Measurements from ENCODE around the gene FGFRL1.

FGFRL1 gene

GRCh38 chr4:1011022-1011665 lies at the start of gene FGFRL1:
Gene FGFRL1 (plus strand): TSS chr4:1011626. CDS start chr4:1012486, 860 bp downstream.
- Histone ChIP-seq H3K27me3 (ENCODE audit: control insufficient read depth in 1 of 2, insufficient read depth in 2 of 2, low read length in 2 of 2) (peaks cover 11 to 24% of the 10 kb centered on the region in 2 donors), H3K9me3 (ENCODE audit: low read length) (no peaks in the 10 kb centered on the region), H3K4me1 (ENCODE audit: insufficient read depth, low read length) (peaks cover 18% of the 10 kb centered on the region), H3K4me3 (ENCODE audit: low read depth in 1 of 2, low read length in 2 of 2) (peak within 1 kb of the TSS; percentile 53 to 71), H3K9ac (ENCODE audit: low read length) (no peak within 1 kb of the TSS), H3K36me3 (ENCODE audit: insufficient read depth, low read length) (no peaks in the 10 kb centered on the region), H3K27ac (ENCODE audit: low read depth, low read length) (peak within 1 kb of the TSS; percentile 34)

- no peak overlapping the region for H3K9ac ChIP-seq (ENCODE audit: low read length)
- H3K36me3 ChIP-seq (ENCODE audit: insufficient read depth, low read length) = peaks cover 12% of the 10 kb centered on the region
- H3K4me1 ChIP-seq (ENCODE audit: insufficient read depth, low read length) = no peaks in the 10 kb centered on the region
- no peak overlapping the region for H3K27ac ChIP-seq (ENCODE audit: low read depth, low read length)
- no peak overlapping the region for H3K4me3 ChIP-seq (ENCODE audit: low read depth in 1 of 2, low read length in 2 of 2)
- peaks cover 0 to under 1% of the 10 kb centered on the region in 2 donors for H3K27me3 ChIP-seq (ENCODE audit: control insufficient read depth in 1 of 2, insufficient read depth in 2 of 2, low read length in 2 of 2)
- no peaks in the 10 kb centered on the region for H3K9me3 ChIP-seq (ENCODE audit: low read length)
These were observed 48.9 kb upstream of the FGFRL1 start for GRCh38 chr4:962231-963208.

- H3K9ac ChIP-seq (ENCODE audit: low read length) = no peak overlapping the region
- H3K27me3 ChIP-seq (ENCODE audit: control insufficient read depth in 1 of 2, insufficient read depth in 2 of 2, low read length in 2 of 2) = peaks cover 0 to 8% of the 10 kb centered on the region in 2 donors
- no peaks in the 10 kb centered on the region for H3K9me3 ChIP-seq (ENCODE audit: low read length)
- H3K4me1 ChIP-seq (ENCODE audit: insufficient read depth, low read length) = no peaks in the 10 kb centered on the region
- peaks cover 12% of the 10 kb centered on the region for H3K36me3 ChIP-seq (ENCODE audit: insufficient read depth, low read length)
- no peak overlapping the region for H3K27ac ChIP-seq (ENCODE audit: low read depth, low read length)
- H3K4me3 ChIP-seq (ENCODE audit: low read depth in 1 of 2, low read length in 2 of 2) = no peak overlapping the region
These were observed 47.9 kb upstream of the FGFRL1 start for GRCh38 chr4:963276-964225.

- peaks cover 12% of the 10 kb centered on the region for H3K36me3 ChIP-seq (ENCODE audit: insufficient read depth, low read length)
- no peak overlapping the region for H3K4me3 ChIP-seq (ENCODE audit: low read depth in 1 of 2, low read length in 2 of 2)
- no peak overlapping the region for H3K27ac ChIP-seq (ENCODE audit: low read depth, low read length)
- peaks cover 0 to 14% of the 10 kb centered on the region in 2 donors for H3K27me3 ChIP-seq (ENCODE audit: control insufficient read depth in 1 of 2, insufficient read depth in 2 of 2, low read length in 2 of 2)
- H3K9ac ChIP-seq (ENCODE audit: low read length) = no peak overlapping the region
- H3K4me1 ChIP-seq (ENCODE audit: insufficient read depth, low read length) = no peaks in the 10 kb centered on the region
- no peaks in the 10 kb centered on the region for H3K9me3 ChIP-seq (ENCODE audit: low read length)
These were observed 46.9 kb upstream of the FGFRL1 start for GRCh38 chr4:964346-965025.

- Histone ChIP-seq H3K9me3 (ENCODE audit: low read length) (no peaks in the 10 kb centered on the region), H3K36me3 (ENCODE audit: insufficient read depth, low read length) (peaks cover 12% of the 10 kb centered on the region)
These were observed 46.2 kb upstream of the FGFRL1 start for GRCh38 chr4:965048-965765.

GRCh38 chr4:965766-966134 lies 45.7 kb upstream of the FGFRL1 start:
- H3K4me3 ChIP-seq (ENCODE audit: low read depth in 1 of 2, low read length in 2 of 2) = no peak overlapping the region
- peaks cover 0 to 14% of the 10 kb centered on the region in 2 donors for H3K27me3 ChIP-seq (ENCODE audit: control insufficient read depth in 1 of 2, insufficient read depth in 2 of 2, low read length in 2 of 2)
- peaks cover 2% of the 10 kb centered on the region for H3K4me1 ChIP-seq (ENCODE audit: insufficient read depth, low read length)
- no peaks in the 10 kb centered on the region for H3K9me3 ChIP-seq (ENCODE audit: low read length)
- peaks cover 12% of the 10 kb centered on the region for H3K36me3 ChIP-seq (ENCODE audit: insufficient read depth, low read length)
- H3K27ac ChIP-seq (ENCODE audit: low read depth, low read length) = no peak overlapping the region
- no peak overlapping the region for H3K9ac ChIP-seq (ENCODE audit: low read length)

More at GRCh38 chr4:965048-965765, 46.2 kb upstream of the FGFRL1 start:
- no peak overlapping the region for H3K4me3 ChIP-seq (ENCODE audit: low read depth in 1 of 2, low read length in 2 of 2)
- peaks cover 0 to 14% of the 10 kb centered on the region in 2 donors for H3K27me3 ChIP-seq (ENCODE audit: control insufficient read depth in 1 of 2, insufficient read depth in 2 of 2, low read length in 2 of 2)
- no peaks in the 10 kb centered on the region for H3K4me1 ChIP-seq (ENCODE audit: insufficient read depth, low read length)
- H3K9ac ChIP-seq (ENCODE audit: low read length) = no peak overlapping the region
- no peak overlapping the region for H3K27ac ChIP-seq (ENCODE audit: low read depth, low read length)

- Histone ChIP-seq H3K9ac (ENCODE audit: low read length) (no peak overlapping the region), H3K27me3 (ENCODE audit: control insufficient read depth in 1 of 2, insufficient read depth in 2 of 2, low read length in 2 of 2) (peaks cover 0 to 14% of the 10 kb centered on the region in 2 donors), H3K4me3 (ENCODE audit: low read depth in 1 of 2, low read length in 2 of 2) (no peak overlapping the region), H3K36me3 (ENCODE audit: insufficient read depth, low read length) (peaks cover 12% of the 10 kb centered on the region), H3K4me1 (ENCODE audit: insufficient read depth, low read length) (peaks cover 9% of the 10 kb centered on the region), H3K9me3 (ENCODE audit: low read length) (no peaks in the 10 kb centered on the region), H3K27ac (ENCODE audit: low read depth, low read length) (no peak overlapping the region)
These were observed 44.9 kb upstream of the FGFRL1 start for GRCh38 chr4:966266-967112.

GRCh38 chr4:967113-968104 lies 44.0 kb upstream of the FGFRL1 start:
- Histone ChIP-seq H3K9ac (ENCODE audit: low read length) (no peak overlapping the region), H3K36me3 (ENCODE audit: insufficient read depth, low read length) (peaks cover 7% of the 10 kb centered on the region), H3K4me1 (ENCODE audit: insufficient read depth, low read length) (peaks cover 18% of the 10 kb centered on the region), H3K27ac (ENCODE audit: low read depth, low read length) (no peak overlapping the region), H3K9me3 (ENCODE audit: low read length) (no peaks in the 10 kb centered on the region), H3K4me3 (ENCODE audit: low read depth in 1 of 2, low read length in 2 of 2) (no peak overlapping the region), H3K27me3 (ENCODE audit: control insufficient read depth in 1 of 2, insufficient read depth in 2 of 2, low read length in 2 of 2) (peaks cover 0 to 14% of the 10 kb centered on the region in 2 donors)

- peaks cover 21% of the 10 kb centered on the region for H3K4me1 ChIP-seq (ENCODE audit: insufficient read depth, low read length)
- no peak overlapping the region for H3K27ac ChIP-seq (ENCODE audit: low read depth, low read length)
- H3K4me3 ChIP-seq (ENCODE audit: low read depth in 1 of 2, low read length in 2 of 2) = no peak overlapping the region
- H3K36me3 ChIP-seq (ENCODE audit: insufficient read depth, low read length) = peaks cover 4% of the 10 kb centered on the region
- H3K9ac ChIP-seq (ENCODE audit: low read length) = no peak overlapping the region
- no peaks in the 10 kb centered on the region for H3K9me3 ChIP-seq (ENCODE audit: low read length)
- peaks cover 0 to 14% of the 10 kb centered on the region in 2 donors for H3K27me3 ChIP-seq (ENCODE audit: control insufficient read depth in 1 of 2, insufficient read depth in 2 of 2, low read length in 2 of 2)
These were observed 43.2 kb upstream of the FGFRL1 start for GRCh38 chr4:968221-968620.

Measured in muscle layer of colon (tissue), 2 donors.